ENCODE measurements around the gene SOX5.

DNA sequence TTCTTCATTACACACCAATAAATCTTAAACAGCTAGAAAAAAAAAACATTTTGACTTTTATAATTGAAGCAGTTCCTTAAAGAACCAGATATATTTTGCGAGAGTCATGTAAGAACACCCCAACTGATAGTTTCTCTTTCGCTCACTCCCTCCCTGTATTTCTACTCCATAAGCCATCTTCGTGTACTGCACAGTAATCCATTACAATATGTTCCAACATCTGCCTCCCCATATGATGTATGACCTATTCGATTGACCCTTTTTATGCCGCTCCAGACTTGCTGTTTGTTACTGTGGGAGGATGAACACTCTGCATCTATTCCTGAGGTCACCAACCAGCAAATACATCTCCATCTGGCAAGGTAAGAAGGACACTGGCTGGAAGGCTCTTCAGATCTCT is 331.7 kb downstream of the SOX5 start:
- TF ChIP-seq CTCF (IDR thresholded peaks at IDR 0.05; ENCODE audit: low read length) = no peak
- no peak for TF ChIP-seq EZH2 (optimal IDR thresholded peaks at IDR 0.05; ENCODE audit: low read depth, low read length)
- TF ChIP-seq EZH2phosphoT487 (IDR thresholded peaks at IDR 0.05; ENCODE audit: low read length) = no peak

Data from MM.1S (cell line).